Upper lobe of right lung (tissue), 1 donor: ENCODE results near the gene COX8A. TPM values are rescaled to one million over a fixed set of nuclear protein-coding genes. Genes with fewer than 3 reads are reported as not detected.

Experiments used
- ATAC-seq: fragments of 200-7000 bp; cut with Tn5 transposase; one replicate; pipeline ENCODE4 v1.9.1; 2020; ENCODE audit warnings: mild to moderate bottlenecking, moderate library complexity
- DNase-seq: peaks from one replicate; pipeline ENCODE4 v3.0.0-alpha.2; 2020
- H3K27ac ChIP-seq: fragments of 200-600 bp; one replicate; pipeline ENCODE4 v1.8.0; 2022
- H3K27me3 ChIP-seq: fragments of 200-600 bp; one replicate; pipeline ENCODE4 v1.8.0; 2022; ENCODE audit warnings: mild to moderate bottlenecking
- H3K36me3 ChIP-seq: fragments of 200-600 bp; one replicate; pipeline ENCODE4 v1.8.0; 2022
- H3K4me1 ChIP-seq: fragments of 200-600 bp; one replicate; pipeline ENCODE4 v1.8.0; 2022
- H3K4me3 ChIP-seq: fragments of 200-600 bp; one replicate; pipeline ENCODE4 v1.8.0; 2022; ENCODE audit warnings: mild to moderate bottlenecking
- H3K9me3 ChIP-seq: fragments of 200-600 bp; one replicate; pipeline ENCODE4 v1.8.0; 2022
- CTCF ChIP-seq: fragments of 200-600 bp; IDR thresholded peaks from one replicate; pipeline ENCODE4 v1.8.0; 2022; ENCODE audit warnings: antibody characterized with exemption
- intact Hi-C: fragments of 100-400 bp; cut with DNase I; formaldehyde crosslinking; loops from one replicate; pipeline ENCODE4 v1.11.0; 2022
- total RNA-seq: library from RNA; stranded (reverse); fragmentation: NEBNext Ultra II Directional; extraction: Animal tissue kit (Norgen Biotek cat#: 25700); gene quantifications from one replicate; pipeline ENCODE4 v1.2.1, GENCODE V29; 2021
- donor health status: DM: no; HTN: yes; CAD: no; lungs with severe emphysema.

Gene COX8A
- total RNA-seq, 1 donor from 2014 or later, result 199 TPM

- no peaks in the 10 kb centered on the region for H3K9me3 ChIP-seq
- no peak for ATAC-seq
- H3K4me3 ChIP-seq, result peak overlapping the region; percentile 66
- no peaks in the 10 kb centered on the region for H3K36me3 ChIP-seq
- H3K27me3 ChIP-seq, result no peaks in the 10 kb centered on the region
- TF ChIP-seq CTCF, result no peak
- no peak for DNase-seq
- H3K4me1 ChIP-seq, result peaks cover 7% of the 10 kb centered on the region
- H3K27ac ChIP-seq, result no peak overlapping the region
- intact Hi-C loops, result no loop called here
Observed at GRCh38 chr11:63937713-63938478, 36.5 kb upstream of the COX8A start.

GRCh38 chr11:63938479-63939396, 35.7 kb upstream of the COX8A start, which contains the start of gene NAA40:
Gene NAA40, plus strand, starts transcription at chr11:63939002. Its CDS starts 95 bp downstream, at chr11:63939097.
- Histone ChIP-seq H3K9me3 (no peaks in the 10 kb centered on the region), H3K4me3 (peak within 1 kb of the TSS; percentile 66), H3K27ac (peak within 1 kb of the TSS; percentile 47), H3K36me3 (no peaks in the 10 kb centered on the region), H3K4me1 (peaks cover 7% of the 10 kb centered on the region), H3K27me3 (no peaks in the 10 kb centered on the region)
- intact Hi-C loops, result no loop called here
- ATAC-seq, result peak; percentile 97
- peak; percentile 97 for DNase-seq
- no peak for TF ChIP-seq CTCF

GRCh38 chr11:63939397-63939891, 35.0 kb upstream of the COX8A start:
- no peak for ATAC-seq

GRCh38 chr11:63940786-63941185, 33.6 kb upstream of the COX8A start:
- Histone ChIP-seq H3K36me3 (no peaks in the 10 kb centered on the region), H3K27ac (no peak overlapping the region), H3K27me3 (no peaks in the 10 kb centered on the region), H3K4me3 (no peak overlapping the region), H3K9me3 (no peaks in the 10 kb centered on the region), H3K4me1 (peaks cover 7% of the 10 kb centered on the region)
- ATAC-seq (no peak), DNase-seq (no peak)
- intact Hi-C loops, result no loop called here
- TF ChIP-seq CTCF, result no peak

More at GRCh38 chr11:63939397-63939891, 35.0 kb upstream of the COX8A start:
- Histone ChIP-seq H3K27ac (peak overlapping the region; percentile 47), H3K36me3 (no peaks in the 10 kb centered on the region), H3K9me3 (no peaks in the 10 kb centered on the region), H3K4me3 (peak overlapping the region; percentile 66), H3K4me1 (peaks cover 7% of the 10 kb centered on the region), H3K27me3 (no peaks in the 10 kb centered on the region)
- intact Hi-C loops, result no loop called here
- DNase-seq, result no peak
- TF ChIP-seq CTCF, result no peak

- Histone ChIP-seq H3K4me3 (no peak overlapping the region), H3K4me1 (peaks cover 7% of the 10 kb centered on the region), H3K27me3 (no peaks in the 10 kb centered on the region), H3K27ac (no peak overlapping the region), H3K9me3 (no peaks in the 10 kb centered on the region), H3K36me3 (peaks cover 8% of the 10 kb centered on the region)
- intact Hi-C loops, result no loop called here
- ATAC-seq (no peak), DNase-seq (no peak)
- TF ChIP-seq CTCF, result no peak
Observed at GRCh38 chr11:63941901-63942300, 32.5 kb upstream of the COX8A start.
